HEK293 (cell line): ENCODE measurements around the gene BMAL1.

Experiments
- CTCF ChIA-PET: fragments of 350-600 bp; formaldehyde crosslinking; extraction: SDS; loops from one replicate; lab custom pipeline; 2021; ENCODE audit warnings: antibody characterized with exemption; lab: Yijun Ruan, JAX
- POLR2A ChIA-PET: fragments of 300-600 bp; formaldehyde crosslinking; extraction: SDS; loops from one replicate; lab custom pipeline; 2020; ENCODE audit warnings: antibody characterized with exemption, inconsistent platforms; lab: Yijun Ruan, JAX
- H3K27ac ChIP-seq: fragments of 200-500 bp; sonication (Bioruptor generic); 2 replicates; pipeline ENCODE4 v1.5.1; 2014; ENCODE audit warnings: low read depth, low read length, control low read depth, inconsistent platforms; ENCODE audit errors: extremely low read depth
- H3K36me3 ChIP-seq, 2 experiments: fragments of 200-500 bp in 1 of 2; sonication (Bioruptor generic) in 1 of 2; 1 replicate in 1 of 2; 2 replicates in 1 of 2; pipeline ENCODE4 v1.5.1; 2014 to 2017; ENCODE audit warnings: inconsistent platforms in 2 of 2, low read length in 2 of 2; ENCODE audit not compliant: control insufficient read depth in 2 of 2, insufficient read depth in 1 of 2
- H3K4me1 ChIP-seq: fragments of 200-500 bp; sonication (Bioruptor generic); 2 replicates; pipeline ENCODE4 v1.5.1; 2014; ENCODE audit warnings: mild to moderate bottlenecking, low read length, inconsistent platforms; ENCODE audit not compliant: control insufficient read depth, insufficient read depth
- H3K4me3 ChIP-seq: 2 replicates; pipeline ENCODE4 v1.5.1; 2011; ENCODE audit warnings: low read depth, mild to moderate bottlenecking, control low read depth, low read length, moderate library complexity
- H3K9me3 ChIP-seq: fragments of 200-500 bp; sonication (Bioruptor generic); 2 replicates; pipeline ENCODE4 v1.5.1; 2014; ENCODE audit warnings: low read depth, low read length, inconsistent platforms; ENCODE audit not compliant: control insufficient read depth, insufficient read depth
- ELK4 ChIP-seq: IDR thresholded peaks from 2 replicates; pipeline ENCODE4 v1.6.1; 2011; ENCODE audit warnings: mild to moderate bottlenecking, low read depth, low read length, borderline replicate concordance
- GLIS2 ChIP-seq: fragments of 450-650 bp; formaldehyde crosslinking; IDR thresholded peaks from 2 replicates; pipeline ENCODE4 v1.5.1; 2016; ENCODE audit warnings: missing biosample characterization, missing genetic modification characterization
- HIC1 ChIP-seq: fragments of 450-650 bp; formaldehyde crosslinking; IDR thresholded peaks from 2 replicates; pipeline ENCODE4 v1.5.1; 2016; ENCODE audit warnings: missing biosample characterization, missing genetic modification characterization
- KLF10 ChIP-seq: fragments of 450-650 bp; IDR thresholded peaks from 2 replicates; pipeline ENCODE4 v1.5.1; 2018; ENCODE audit warnings: missing biosample characterization, mild to moderate bottlenecking, missing genetic modification characterization
- KLF7 ChIP-seq: fragments of 450-650 bp; formaldehyde crosslinking; IDR thresholded peaks from 2 replicates; pipeline ENCODE4 v1.5.1; 2016; ENCODE audit warnings: missing biosample characterization, missing genetic modification characterization, borderline replicate concordance
- KLF9 ChIP-seq: fragments of 450-650 bp; formaldehyde crosslinking; IDR thresholded peaks from 2 replicates; pipeline ENCODE4 v1.5.1; 2016; ENCODE audit warnings: missing biosample characterization, missing genetic modification characterization, low read depth
- OSR2 ChIP-seq: fragments of 450-650 bp; formaldehyde crosslinking; IDR thresholded peaks from 2 replicates; pipeline ENCODE4 v1.5.1; 2016; ENCODE audit warnings: missing biosample characterization, missing genetic modification characterization
- SETDB1 ChIP-seq: IDR thresholded peaks from one replicate; pipeline ENCODE4 v1.6.1; 2017; ENCODE audit warnings: mild to moderate bottlenecking, low read length, moderate library complexity, mixed read lengths; ENCODE audit not compliant: insufficient read length
- ZBTB26 ChIP-seq: fragments of 450-650 bp; formaldehyde crosslinking; optimal IDR thresholded peaks from 2 replicates; pipeline ENCODE3; 2016; ENCODE audit warnings: missing biosample characterization, mild to moderate bottlenecking, missing genetic modification characterization
- ZBTB48 ChIP-seq: fragments of 450-650 bp; formaldehyde crosslinking; IDR thresholded peaks from 2 replicates; pipeline ENCODE4 v1.5.1; 2016; ENCODE audit warnings: missing biosample characterization, missing genetic modification characterization
- ZFP37 ChIP-seq: fragments of 450-650 bp; formaldehyde crosslinking; IDR thresholded peaks from 2 replicates; pipeline ENCODE4 v1.5.1; 2016; ENCODE audit warnings: missing biosample characterization, missing genetic modification characterization
- ZFP69B ChIP-seq: fragments of 450-650 bp; formaldehyde crosslinking; IDR thresholded peaks from 2 replicates; pipeline ENCODE4 v1.5.1; 2016; ENCODE audit warnings: missing biosample characterization, missing genetic modification characterization
- ZNF112 ChIP-seq: fragments of 450-650 bp; formaldehyde crosslinking; IDR thresholded peaks from 2 replicates; pipeline ENCODE4 v1.5.0; 2017; ENCODE audit warnings: missing biosample characterization, missing genetic modification characterization
- ZNF16 ChIP-seq: fragments of 450-650 bp; formaldehyde crosslinking; IDR thresholded peaks from 2 replicates; pipeline ENCODE4 v1.5.1; 2016; ENCODE audit warnings: low read depth, missing biosample characterization, missing genetic modification characterization
- ZNF169 ChIP-seq: fragments of 450-650 bp; formaldehyde crosslinking; IDR thresholded peaks from 2 replicates; pipeline ENCODE4 v1.5.1; 2016; ENCODE audit warnings: missing biosample characterization, missing genetic modification characterization
- ZNF2 ChIP-seq: fragments of 450-650 bp; formaldehyde crosslinking; IDR thresholded peaks from 2 replicates; pipeline ENCODE4 v1.5.1; 2016; ENCODE audit warnings: missing biosample characterization, missing genetic modification characterization
- ZNF26 ChIP-seq: fragments of 450-650 bp; formaldehyde crosslinking; IDR thresholded peaks from 2 replicates; pipeline ENCODE4 v1.5.1; 2016; ENCODE audit warnings: missing biosample characterization, missing genetic modification characterization
- ZNF335 ChIP-seq: fragments of 450-650 bp; formaldehyde crosslinking; conservative IDR thresholded peaks from 2 replicates; pipeline ENCODE4 v1.5.1; 2016; ENCODE audit warnings: missing biosample characterization, missing genetic modification characterization
- ZNF341 ChIP-seq: fragments of 450-650 bp; formaldehyde crosslinking; IDR thresholded peaks from 2 replicates; pipeline ENCODE4; 2016; ENCODE audit warnings: low read depth, missing biosample characterization, missing genetic modification characterization
- ZNF366 ChIP-seq: fragments of 450-650 bp; formaldehyde crosslinking; conservative IDR thresholded peaks from 2 replicates; pipeline ENCODE4 v1.5.1; 2016; ENCODE audit warnings: missing biosample characterization, missing genetic modification characterization
- ZNF518A ChIP-seq: fragments of 450-650 bp; formaldehyde crosslinking; conservative IDR thresholded peaks from 2 replicates; pipeline ENCODE4 v1.5.1; 2016; ENCODE audit warnings: low read depth, missing biosample characterization, missing genetic modification characterization
- ZNF558 ChIP-seq: fragments of 450-650 bp; formaldehyde crosslinking; IDR thresholded peaks from 2 replicates; pipeline ENCODE4 v1.5.1; 2016; ENCODE audit warnings: missing biosample characterization, missing genetic modification characterization
- ZNF561 ChIP-seq: fragments of 450-650 bp; IDR thresholded peaks from 2 replicates; pipeline ENCODE4 v1.5.1; 2018; ENCODE audit warnings: missing biosample characterization, missing genetic modification characterization, borderline replicate concordance
- ZNF624 ChIP-seq: fragments of 450-650 bp; formaldehyde crosslinking; IDR thresholded peaks from 2 replicates; pipeline ENCODE4 v1.5.1; 2017; ENCODE audit warnings: missing biosample characterization, missing genetic modification characterization
- ZNF660 ChIP-seq: fragments of 450-650 bp; IDR thresholded peaks from 2 replicates; pipeline ENCODE4 v1.5.1; 2018; ENCODE audit warnings: missing biosample characterization, mild to moderate bottlenecking, missing genetic modification characterization
- ZNF677 ChIP-seq: fragments of 450-650 bp; IDR thresholded peaks from 2 replicates; pipeline ENCODE4 v1.5.0; 2018; ENCODE audit warnings: missing biosample characterization, mild to moderate bottlenecking, missing genetic modification characterization, moderate library complexity
- ZNF837 ChIP-seq: fragments of 450-650 bp; formaldehyde crosslinking; IDR thresholded peaks from 2 replicates; pipeline ENCODE4 v1.5.1; 2016; ENCODE audit warnings: missing biosample characterization, missing genetic modification characterization

The BMAL1 gene

GRCh38 chr11:13276832-13277767 is 490 bp upstream of the BMAL1 start:
- CTCF ChIA-PET, result interaction anchor here (1.7 kb wide), 1 partner anchor 59 kb away, joined by 8 read pairs; no protein-coding TSS in a partner anchor
- Histone ChIP-seq H3K4me3 (peak overlapping the region; percentile 77), H3K9me3 (no peaks in the 10 kb centered on the region), H3K36me3 (no peaks in the 10 kb centered on the region), H3K4me1 (no peaks in the 10 kb centered on the region), H3K27ac (no peak overlapping the region)
- POLR2A ChIA-PET, result no interaction called here
- TF ChIP-seq SETDB1, result no peak
- no peak for TF ChIP-seq ZNF112 (tag by site-specific recombination)
- peak; percentile 32; the same call in 1 of the 2 replicates for TF ChIP-seq HIC1 (tag by site-specific recombination)
- peak; percentile 83 for TF ChIP-seq GLIS2 (tag by site-specific recombination)
- peak; percentile 95 for TF ChIP-seq KLF10 (tag by site-specific recombination)
- TF ChIP-seq ZNF341 (tag by site-specific recombination), result peak; percentile 28
- TF ChIP-seq ZFP37, result 0 out of 2 replicates have a peak, but pooled peaks have one; percentile 71
- no peak for TF ChIP-seq ZFP69B (tag by site-specific recombination)
- TF ChIP-seq ZNF558 (tag by site-specific recombination), result no peak
- no peak for TF ChIP-seq ZNF561
- TF ChIP-seq ZNF26 (tag by site-specific recombination), result no peak
- TF ChIP-seq ZNF366, result peak; percentile 74
- TF ChIP-seq ZNF624 (tag by site-specific recombination), result no peak
- TF ChIP-seq ZNF16 (tag by site-specific recombination), result no peak
- TF ChIP-seq KLF7 (tag by site-specific recombination), result no peak
- TF ChIP-seq KLF9 (tag by site-specific recombination), result no peak
- no peak for TF ChIP-seq ZNF677 (tag by site-specific recombination)
- TF ChIP-seq ZBTB48 (tag by site-specific recombination), result peak; percentile 41; the same call in 1 of the 2 replicates
- 0 out of 2 replicates have a peak, but pooled peaks have one; percentile 14 for TF ChIP-seq ZNF660 (tag by site-specific recombination)
- peak; percentile 66; the same call in 1 of the 2 replicates for TF ChIP-seq OSR2 (tag by site-specific recombination)
- no peak for TF ChIP-seq ELK4
- TF ChIP-seq ZNF335 (tag by site-specific recombination), result peak; percentile 92
- no peak for TF ChIP-seq ZNF837 (tag by site-specific recombination)
- TF ChIP-seq ZNF169 (tag by site-specific recombination), result no peak
- TF ChIP-seq ZNF518A (tag by site-specific recombination), result no peak
- peak; percentile 32; the same call in 1 of the 2 replicates for TF ChIP-seq ZNF2 (tag by site-specific recombination)
- peak; percentile 84 for TF ChIP-seq ZBTB26 (tag by site-specific recombination)
